Fibroblast of villous mesenchyme (primary cell): ENCODE data around the gene TET1. TPM values are rescaled to one million over a fixed set of nuclear protein-coding genes. Genes with fewer than 3 reads are reported as not detected.
A peak's percentile ranks its signal among the peaks of the same experiment; 100 is the strongest.
"Not testable (repeated sequence)": the region's sequence is repeated elsewhere in the genome, so short reads cannot be mapped to it uniquely, and the experiment has no call there.

ENCODE experiments used
- DNase-seq: peaks from one replicate; pipeline ENCODE4 v3.0.0-alpha.2; 2010; ENCODE audit warnings: low read depth
- H3K4me3 ChIP-seq: 2 replicates; pipeline ENCODE4 v1.5.1; 2011; ENCODE audit warnings: low read depth, mild to moderate bottlenecking, low read length
- total RNA-seq: library from RNA; depleted of rRNA; stranded (reverse); fragments of >200 nt; gene quantifications from 2 replicates; pipeline ENCODE4 v1.2.3, GENCODE V29; 2012
- TF ChIP-seq, protein P1 (sequence below): IDR thresholded peaks from 2 replicates; pipeline ENCODE4 v1.5.1; 2012; ENCODE audit warnings: low read depth, mild to moderate bottlenecking, low read length; ENCODE audit not compliant: insufficient read depth

The TET1 gene
- total RNA-seq, 1 donor = 9.5 TPM

- TF ChIP-seq, protein P1, sequence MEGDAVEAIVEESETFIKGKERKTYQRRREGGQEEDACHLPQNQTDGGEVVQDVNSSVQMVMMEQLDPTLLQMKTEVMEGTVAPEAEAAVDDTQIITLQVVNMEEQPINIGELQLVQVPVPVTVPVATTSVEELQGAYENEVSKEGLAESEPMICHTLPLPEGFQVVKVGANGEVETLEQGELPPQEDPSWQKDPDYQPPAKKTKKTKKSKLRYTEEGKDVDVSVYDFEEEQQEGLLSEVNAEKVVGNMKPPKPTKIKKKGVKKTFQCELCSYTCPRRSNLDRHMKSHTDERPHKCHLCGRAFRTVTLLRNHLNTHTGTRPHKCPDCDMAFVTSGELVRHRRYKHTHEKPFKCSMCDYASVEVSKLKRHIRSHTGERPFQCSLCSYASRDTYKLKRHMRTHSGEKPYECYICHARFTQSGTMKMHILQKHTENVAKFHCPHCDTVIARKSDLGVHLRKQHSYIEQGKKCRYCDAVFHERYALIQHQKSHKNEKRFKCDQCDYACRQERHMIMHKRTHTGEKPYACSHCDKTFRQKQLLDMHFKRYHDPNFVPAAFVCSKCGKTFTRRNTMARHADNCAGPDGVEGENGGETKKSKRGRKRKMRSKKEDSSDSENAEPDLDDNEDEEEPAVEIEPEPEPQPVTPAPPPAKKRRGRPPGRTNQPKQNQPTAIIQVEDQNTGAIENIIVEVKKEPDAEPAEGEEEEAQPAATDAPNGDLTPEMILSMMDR = no peak
- H3K4me3 ChIP-seq = peak overlapping the region; percentile 48
- DNase-seq = peak; percentile 74
Observed at GRCh38 chr10:68600041-68600778, 40.1 kb downstream of the TET1 start.

DNA sequence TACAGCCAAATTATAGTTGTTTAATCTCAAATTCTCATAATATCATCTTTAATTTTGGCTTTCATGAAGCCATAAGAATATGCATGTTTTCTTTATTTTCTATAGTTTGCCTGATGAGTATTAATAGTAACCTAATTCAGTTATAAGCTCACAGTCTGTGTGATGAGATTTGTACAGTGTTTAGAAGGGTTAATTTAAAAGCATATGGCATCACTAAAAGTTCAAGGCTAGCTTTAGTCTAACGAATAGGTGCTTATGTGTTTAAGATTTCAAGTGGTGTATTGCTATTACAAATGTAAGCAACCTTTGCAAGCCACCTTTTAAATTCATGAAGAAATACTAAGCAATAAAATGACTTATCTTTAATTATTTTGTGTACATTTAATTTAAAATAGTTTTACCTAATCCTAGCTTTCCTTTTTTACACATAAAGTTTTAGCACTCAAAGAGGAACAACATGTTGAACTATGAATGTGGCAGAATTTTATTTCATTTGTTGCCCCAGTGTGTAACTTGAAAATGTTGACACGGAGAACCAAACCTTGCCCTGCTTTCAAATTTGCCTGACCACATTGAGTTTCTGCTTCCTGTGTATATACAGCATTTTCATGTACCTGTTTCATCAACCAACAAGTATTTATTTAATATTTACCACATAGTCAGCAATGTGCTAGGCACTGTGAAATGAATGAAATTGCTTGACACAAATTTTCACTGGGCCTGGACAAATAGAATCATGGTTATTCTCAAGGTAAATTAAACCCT lies 41.5 kb downstream of the TET1 start:
- no peak for DNase-seq
- no peak overlapping the region for H3K4me3 ChIP-seq
- TF ChIP-seq, protein P1 = no peak

DNA sequence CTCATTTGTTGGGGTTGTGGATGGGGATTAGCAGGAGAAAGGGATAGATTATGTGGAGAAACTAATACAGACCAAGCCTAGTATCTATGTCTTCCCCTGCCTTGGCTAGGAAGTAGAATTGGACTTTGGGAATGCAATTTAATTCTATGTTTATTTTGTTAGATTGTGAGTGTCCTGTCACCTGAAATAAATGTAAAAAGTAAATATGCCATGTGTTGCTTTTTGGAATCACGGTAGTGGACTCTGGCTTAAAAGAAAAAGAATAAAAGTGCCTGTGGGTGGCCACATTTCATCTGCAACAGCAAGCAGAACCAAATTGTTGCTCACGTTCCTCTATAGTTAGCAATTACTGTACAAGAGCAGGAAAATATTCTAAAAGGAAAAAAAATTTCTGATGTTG lies 42.3 kb downstream of the TET1 start:
- no peak for DNase-seq
- TF ChIP-seq, protein P1 = no peak
- no peak overlapping the region for H3K4me3 ChIP-seq

- H3K4me3 ChIP-seq = no peak overlapping the region
- TF ChIP-seq, protein P1 = no peak
- DNase-seq = no peak
Observed at GRCh38 chr10:68603766-68604165, 43.6 kb downstream of the TET1 start.

DNA sequence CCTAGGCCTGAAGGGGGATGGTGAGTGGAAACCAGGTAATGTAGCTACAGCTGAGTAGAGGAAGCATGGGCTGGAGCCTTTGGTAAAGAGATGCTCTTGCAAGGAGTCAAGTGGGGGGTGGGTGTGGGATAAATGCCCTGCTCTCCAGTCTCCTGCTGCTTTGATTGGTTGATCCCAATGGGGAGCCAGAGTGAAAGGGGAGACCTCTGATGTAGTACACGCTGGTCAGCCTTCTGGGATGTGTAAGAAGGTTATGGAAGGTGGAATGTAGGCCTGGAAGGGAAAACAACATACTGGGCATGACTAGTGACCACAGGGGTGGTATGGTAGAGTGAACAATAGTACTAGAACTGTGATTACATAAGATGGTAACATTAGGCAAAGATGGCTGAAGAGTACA lies 44.3 kb downstream of the TET1 start:
- no peak overlapping the region for H3K4me3 ChIP-seq
- no peak for DNase-seq
- TF ChIP-seq, protein P1 = no peak

DNA sequence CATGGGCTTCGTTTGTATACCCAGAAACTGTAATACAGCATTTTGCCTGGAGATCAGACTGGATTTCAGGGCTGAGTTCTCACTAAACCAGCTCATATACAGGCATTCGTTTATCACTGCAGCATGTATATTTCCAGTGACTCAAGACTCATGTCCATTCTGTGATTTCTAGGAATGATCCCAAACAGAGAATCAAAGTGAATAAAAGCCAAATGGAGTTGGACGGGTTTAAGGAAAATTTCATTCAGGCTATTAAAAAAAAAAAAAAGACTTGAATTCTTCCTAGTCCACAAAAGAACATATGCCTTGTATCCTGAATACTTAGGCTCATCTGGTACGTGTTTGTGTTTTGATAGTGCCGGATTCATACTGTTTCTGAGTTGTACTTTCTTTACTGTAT lies 46.8 kb downstream of the TET1 start:
- H3K4me3 ChIP-seq = no peak overlapping the region
- TF ChIP-seq, protein P1 = no peak
- DNase-seq = no peak

- DNase-seq, H3K4me3 ChIP-seq: not testable (repeated sequence)
Observed at GRCh38 chr10:68610023-68610422, 49.9 kb downstream of the TET1 start.
